HG02610 (cell line): ENCODE results near the gene GPRC5A.
A peak's percentile ranks its signal among the peaks of the same experiment; 100 is the strongest.
"Not testable (repeated sequence)": the region's sequence is repeated elsewhere in the genome, so short reads cannot be mapped to it uniquely, and the experiment has no call there.

Source experiments
- ATAC-seq: cut with Tn5 transposase; IDR thresholded peaks from one replicate; pipeline ENCODE4 v1.9.1; 2021; ENCODE audit warnings: mild to moderate bottlenecking, moderate library complexity; ENCODE audit not compliant: unreplicated experiment

Gene GPRC5A, protein sequence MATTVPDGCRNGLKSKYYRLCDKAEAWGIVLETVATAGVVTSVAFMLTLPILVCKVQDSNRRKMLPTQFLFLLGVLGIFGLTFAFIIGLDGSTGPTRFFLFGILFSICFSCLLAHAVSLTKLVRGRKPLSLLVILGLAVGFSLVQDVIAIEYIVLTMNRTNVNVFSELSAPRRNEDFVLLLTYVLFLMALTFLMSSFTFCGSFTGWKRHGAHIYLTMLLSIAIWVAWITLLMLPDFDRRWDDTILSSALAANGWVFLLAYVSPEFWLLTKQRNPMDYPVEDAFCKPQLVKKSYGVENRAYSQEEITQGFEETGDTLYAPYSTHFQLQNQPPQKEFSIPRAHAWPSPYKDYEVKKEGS

DNA sequence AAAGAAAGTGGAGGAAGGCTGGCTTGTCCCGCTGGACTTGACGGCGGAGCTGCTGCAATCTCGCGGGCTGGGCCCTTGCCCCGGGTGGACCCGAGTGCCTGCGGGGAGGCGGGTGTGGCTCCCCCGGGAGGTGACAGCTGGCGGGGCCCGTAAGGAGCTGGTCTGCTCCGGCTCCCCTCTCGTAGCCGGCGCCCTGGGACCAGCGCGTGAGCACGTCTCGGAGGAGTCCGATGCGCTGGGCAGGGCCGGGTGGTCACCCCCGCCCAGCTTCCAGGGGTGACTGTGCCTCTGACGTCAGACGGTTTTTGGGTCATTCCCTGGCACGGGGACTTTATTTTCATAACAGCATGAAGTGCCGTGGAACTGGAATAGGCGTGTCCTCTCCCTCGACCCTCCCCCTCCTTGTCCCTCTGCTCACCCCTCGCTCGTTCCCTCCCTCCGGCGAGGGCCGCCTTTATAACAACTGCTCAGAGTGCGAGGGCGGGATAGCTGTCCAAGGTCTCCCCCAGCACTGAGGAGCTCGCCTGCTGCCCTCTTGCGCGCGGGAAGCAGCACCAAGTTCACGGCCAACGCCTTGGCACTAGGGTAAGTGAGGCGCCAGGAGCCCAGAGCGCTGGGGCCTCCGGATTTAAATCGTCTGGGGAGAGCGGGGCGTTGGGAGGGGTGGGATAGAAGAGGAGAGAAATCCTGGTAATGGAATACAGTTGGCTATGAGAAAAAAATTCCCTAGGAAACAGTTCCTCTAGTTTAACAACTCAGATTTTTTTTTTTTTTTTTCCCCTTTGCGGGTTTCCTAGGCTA, at the start of gene GPRC5A:
TSS of gene GPRC5A (plus strand) at position 483 of the 801 bp plus-strand sequence. CDS start 16,688 bp downstream, outside the sequence.
- peak; percentile 31 for ATAC-seq

DNA sequence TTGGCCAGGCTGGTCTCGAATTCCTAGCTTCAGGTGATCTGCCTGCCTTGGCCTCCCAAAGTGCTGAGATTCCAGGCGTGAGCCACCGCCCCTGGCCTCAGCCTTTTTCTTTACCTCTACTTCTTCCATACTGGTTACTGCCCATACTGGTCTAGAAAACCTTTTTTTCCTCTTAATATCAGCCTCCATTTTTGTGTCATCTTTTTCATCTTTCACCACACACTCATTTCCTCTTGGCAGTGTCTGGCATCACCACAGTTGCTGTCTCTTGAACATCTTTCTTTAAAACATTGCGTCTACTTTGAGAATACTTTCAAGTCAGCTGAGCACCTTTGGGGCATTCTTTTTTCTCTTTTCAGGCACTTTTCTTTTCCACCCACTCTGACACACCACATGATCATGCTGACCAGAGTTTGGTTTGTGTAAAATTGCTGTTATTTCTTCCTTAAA, 45.5 kb upstream of the GPRC5A start:
- ATAC-seq = no peak

DNA sequence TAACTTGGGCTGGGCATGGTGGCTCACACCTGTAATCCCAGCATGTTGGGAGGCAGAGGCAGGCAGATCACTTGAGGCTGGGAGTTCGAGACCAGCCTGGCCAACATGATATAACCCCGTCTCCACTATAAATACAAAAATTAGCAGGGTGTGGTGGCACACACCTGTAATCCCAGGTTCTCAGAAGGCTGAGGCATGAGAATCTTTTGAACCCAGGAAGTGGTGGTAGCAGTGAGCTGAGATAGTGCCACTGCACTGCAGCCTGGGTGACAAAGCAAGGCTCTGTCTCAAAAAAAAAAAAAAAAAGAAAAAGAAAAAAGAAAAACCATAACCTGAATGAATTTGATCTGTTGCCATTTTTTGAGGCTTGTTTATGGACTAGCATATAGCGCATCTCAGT, 44.6 kb upstream of the GPRC5A start:
- not testable (repeated sequence) for ATAC-seq

DNA sequence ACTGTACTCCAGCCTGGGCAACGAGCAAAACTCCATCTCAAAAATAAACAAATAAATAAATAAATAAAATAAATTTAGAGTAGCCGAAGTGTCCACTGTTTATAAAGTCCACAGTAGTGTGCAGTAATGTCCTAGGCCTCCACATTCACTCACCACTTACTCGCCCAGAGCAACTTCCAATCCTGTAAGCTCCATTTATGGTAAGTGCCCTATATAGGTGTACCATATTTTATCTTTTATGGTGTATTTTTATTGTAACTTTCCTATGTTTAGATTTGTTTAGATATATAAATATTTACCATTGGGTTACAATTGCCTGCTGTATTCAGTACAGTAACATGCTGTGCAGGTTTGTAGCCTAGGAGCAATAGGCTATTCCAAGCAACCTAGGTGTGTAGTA, 37.9 kb upstream of the GPRC5A start:
- no peak for ATAC-seq

DNA sequence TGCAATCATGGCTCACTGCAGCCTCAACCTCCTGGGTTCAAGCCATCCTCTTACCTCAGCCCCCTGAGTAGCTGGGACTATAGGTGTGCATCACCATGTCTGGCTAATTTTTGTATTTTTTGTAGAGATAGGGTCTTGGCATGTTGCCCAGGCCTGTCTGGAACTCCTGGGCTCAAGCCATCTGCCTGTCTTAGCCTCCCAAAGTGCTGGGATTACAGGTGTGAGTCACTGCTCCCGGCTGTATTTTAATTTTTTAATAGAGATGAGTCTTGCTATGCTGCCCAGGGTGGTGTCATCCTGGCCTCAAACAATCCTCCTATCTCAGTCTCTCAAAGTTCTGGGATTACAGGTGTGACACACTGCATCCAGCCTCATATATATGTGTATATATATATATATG, 31.7 kb upstream of the GPRC5A start:
- ATAC-seq = no peak

DNA sequence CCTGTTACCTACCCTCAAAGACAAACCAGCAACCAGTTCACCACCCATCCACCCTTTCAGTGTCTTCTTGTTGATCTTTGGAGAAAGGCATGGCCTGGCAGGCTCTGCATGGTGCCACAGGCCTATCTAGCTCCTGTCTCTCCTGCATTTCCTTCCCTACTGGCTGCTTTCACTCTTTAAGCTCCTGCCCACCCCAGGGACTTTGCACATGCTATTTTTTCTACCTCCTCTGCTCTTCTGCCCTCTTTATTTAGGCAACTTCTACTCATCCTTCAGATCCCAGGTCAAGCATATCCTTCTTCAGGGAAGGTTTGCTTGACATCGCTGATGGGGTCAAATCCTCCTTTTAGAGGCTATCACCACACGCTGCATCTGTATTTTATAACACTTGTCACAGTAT, 27.1 kb upstream of the GPRC5A start:
- no peak for ATAC-seq

DNA sequence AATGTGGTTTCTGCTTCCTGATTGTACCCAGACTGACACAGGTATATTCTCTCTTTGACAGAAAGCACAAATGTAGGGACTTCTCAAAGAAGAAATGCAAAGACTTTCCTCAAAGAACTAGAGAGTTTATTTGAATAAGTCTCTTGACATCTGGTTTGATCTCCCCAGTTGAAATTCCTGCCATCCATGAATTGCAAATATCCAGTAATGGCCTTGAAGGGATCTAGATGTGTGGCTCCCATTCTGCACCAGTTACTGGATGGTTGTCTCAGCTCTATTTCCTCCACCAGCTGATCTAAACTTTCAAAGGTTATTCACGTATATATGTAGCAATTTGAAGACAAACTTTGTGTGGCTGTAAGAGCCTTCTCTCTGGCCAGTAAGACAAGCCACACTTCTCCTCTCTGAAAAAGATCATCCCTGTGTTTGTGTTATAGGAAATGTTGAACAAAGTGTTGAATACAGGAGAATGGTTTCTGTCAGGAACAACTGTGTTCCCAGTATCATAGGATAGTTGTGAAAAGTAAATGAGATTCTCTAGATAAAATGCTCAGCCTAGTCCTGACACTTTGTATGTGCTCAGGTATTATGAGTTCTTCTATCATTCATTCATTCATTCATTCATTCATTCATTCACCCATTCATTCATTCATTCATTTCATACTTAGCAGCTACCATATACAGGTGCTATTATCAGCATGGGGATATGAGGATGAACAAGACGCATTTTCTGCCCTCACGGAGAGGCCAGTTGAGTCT, 22.7 kb upstream of the GPRC5A start:
- ATAC-seq = no peak

DNA sequence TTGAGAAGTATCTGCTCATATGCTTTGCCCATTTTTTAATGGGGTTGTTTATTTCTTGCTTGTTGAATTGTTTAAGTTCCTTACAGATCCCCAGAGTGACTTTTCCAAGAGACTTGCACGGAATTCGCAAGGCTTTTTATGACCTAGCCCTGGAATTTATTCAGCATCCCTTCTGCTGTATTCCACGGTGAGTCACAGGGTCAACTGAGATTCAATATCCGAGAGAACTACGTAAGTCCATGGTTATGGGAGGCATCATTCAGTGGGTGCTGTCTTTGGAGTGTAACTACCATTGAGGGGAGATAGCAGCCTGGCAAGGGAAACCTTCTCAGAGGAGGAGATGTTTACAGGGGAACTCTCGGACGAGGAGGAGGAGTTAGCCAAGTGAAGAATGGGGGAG, 20.9 kb upstream of the GPRC5A start:
- no peak for ATAC-seq

DNA sequence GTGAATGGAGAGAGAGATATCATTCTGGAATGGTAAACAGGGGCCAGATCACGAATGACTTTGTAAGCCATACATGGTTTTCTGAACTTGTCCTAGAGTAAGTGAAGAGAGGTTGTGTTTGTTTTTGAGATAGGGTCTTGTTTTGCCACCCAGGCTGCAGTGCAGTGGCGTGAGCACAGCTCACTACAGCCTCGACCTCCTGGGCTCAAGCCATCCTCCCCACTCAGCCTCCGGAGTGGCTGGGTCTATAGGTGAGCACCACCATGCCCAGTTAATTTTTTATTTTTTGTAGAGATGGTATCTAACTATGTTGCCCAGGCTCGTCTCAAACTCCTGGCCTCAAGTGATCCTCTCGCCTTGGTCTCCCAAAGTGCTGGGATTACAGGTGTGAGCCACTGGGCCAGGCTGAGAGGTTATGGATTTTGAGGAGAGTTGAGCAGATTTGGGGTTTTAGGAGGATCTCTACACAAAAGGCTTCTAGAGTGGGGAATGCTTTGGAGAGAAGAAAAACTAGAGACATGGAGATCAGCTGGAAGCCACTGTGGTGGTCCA, 19.7 kb upstream of the GPRC5A start:
- ATAC-seq = no peak

DNA sequence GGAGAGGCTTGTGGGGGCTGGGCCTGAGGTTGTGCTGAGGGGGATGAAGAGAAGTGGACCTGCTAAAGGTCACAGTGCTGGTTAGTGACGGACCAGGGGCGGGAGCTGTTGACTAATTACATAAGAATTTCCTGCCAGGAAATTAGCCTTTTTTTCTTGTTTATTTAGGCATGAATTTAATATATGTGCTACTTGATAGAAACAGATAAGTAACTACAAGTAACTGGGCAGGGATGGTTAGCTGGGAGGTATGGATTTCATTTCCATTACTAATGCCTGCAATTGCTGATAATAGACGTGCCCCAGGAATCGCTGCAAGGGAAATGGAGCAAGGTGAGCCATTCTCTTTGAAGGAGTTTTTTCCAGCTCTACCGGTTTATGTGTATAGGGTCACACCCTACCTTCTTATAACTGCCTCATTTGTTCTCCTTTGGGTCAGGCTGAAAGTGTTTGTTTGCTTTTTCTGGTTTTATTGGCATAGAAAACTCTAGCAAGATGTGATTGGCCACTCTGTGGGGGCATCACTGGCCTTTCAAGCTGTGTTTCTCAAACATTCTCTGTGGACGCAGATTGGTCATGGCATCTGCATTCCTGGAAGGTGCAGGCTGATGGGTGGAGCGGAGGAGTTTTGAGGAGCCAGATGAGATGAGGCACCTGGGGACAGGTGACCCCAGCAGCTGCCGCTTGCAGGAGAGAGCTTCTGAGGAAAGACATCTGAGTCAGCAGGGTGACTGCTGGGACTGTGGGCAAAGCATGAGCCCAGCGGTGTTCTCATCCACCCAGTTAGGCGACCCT, 19.0 kb upstream of the GPRC5A start:
- ATAC-seq = no peak

DNA sequence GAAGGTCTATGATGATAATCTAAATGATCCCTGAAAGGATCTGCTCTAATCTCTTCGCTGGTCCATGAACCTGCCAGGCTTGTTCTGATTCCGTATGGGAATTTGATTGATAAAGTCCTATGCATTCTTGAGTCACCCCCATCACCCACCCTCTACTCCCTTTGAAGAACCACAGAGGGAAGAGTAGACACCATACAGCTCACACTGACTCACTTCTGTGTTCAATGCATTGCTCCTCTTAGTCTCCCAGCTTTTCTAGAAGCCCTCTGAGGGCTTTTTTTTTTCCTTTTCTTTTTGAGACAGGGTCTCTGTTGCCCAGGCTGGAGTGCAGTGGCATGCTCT, 18.5 kb upstream of the GPRC5A start:
- ATAC-seq = no peak

DNA sequence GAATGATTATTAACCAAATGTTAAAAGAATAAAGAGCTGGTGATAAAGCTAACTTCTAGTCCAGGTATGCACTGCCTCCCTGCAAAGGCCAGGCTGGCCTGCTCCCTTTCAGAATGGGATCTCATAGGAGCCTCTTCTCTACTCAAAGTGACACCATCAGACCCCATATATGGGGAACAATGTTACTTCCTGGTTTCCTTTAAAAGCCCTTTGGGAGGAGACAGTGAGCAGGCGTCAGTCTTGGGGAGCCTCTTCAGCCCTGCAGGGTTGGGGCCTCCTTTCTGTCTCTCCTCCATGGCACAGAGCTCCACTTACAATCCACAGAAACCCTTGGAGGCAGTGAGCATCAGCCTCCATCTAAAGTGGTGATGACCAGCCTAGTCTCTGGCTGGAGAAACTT, 17.3 kb upstream of the GPRC5A start:
- ATAC-seq = no peak

DNA sequence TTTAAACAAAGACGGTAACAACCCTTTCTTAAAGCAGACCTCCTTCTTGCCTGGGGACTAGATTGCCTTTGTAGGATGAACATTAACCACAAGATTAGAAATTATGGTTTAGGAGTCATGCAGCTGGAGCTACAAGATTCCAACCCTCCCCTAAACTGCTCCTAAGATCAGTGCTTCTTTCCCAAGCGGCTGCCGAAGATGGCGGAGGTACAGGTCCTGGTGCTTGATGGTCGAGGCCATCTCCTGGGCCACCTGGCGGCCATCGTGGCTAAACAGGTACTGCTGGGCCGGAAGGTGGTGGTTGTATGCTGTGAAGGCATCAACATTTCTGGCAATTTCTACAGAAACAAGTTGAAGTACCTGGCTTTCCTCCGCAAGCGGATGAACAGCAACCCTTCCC, 16.1 kb upstream of the GPRC5A start:
- ATAC-seq = not testable (repeated sequence)

DNA sequence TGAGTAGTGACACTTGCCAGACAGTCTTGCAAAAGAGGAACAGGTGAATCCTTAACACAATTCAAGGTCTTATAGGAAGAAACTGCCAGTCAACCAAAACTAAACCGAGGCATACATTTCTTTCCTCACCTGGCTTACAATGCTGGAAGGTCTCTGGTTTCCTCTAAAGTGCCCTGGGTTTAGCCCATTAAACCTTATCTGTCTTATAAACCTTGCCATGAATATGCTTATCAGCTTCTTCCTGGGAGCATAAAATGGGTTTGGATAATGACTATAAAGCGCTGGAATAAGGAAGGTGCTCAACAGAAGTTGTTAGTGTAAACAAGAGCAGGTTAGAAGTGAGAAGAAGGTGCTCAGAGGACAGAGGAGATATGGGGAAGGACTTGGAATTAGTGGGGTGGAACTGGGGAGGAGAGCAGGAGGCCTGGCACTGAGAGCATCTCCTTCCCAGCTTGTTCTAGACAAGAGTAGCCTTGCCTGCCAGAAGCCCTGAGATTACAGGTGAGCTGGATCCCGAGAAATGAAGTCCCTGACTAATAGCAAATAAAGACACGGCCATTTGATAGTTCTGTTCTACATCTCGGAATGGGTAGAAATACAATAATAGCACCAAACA, 14.1 kb upstream of the GPRC5A start:
- ATAC-seq = no peak

DNA sequence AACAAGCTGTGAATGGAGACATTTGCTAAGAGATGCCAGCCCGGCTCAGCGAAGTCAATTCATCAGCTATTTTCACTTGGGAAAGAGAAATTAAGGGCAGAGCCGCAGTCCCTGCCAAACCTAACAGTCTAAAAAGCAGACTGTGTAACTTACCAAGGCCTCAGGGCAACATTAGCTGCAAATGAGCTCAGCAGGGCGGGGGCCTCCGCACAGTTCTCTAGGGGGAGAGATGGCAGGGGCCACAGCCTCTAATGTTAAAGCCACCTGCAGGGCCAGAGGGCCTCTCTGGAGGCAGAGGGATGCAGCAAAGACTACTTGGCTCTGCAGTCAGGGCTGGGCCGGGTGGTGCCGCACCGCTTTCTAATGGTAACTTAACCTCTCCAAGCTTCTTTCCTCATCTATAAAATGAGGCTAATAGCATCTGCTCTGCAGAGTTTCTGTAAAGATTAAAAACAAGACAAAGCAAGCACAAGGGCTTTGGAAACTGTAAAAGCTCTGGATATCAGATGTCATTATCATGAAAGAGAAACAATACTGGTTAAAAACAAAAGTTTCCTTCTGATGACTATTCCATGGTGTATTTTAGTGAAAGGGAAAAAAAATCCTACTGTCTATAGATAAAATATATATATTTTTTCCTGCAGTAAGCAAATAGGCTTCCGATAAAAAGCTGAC, 13.4 kb upstream of the GPRC5A start:
- ATAC-seq = no peak

DNA sequence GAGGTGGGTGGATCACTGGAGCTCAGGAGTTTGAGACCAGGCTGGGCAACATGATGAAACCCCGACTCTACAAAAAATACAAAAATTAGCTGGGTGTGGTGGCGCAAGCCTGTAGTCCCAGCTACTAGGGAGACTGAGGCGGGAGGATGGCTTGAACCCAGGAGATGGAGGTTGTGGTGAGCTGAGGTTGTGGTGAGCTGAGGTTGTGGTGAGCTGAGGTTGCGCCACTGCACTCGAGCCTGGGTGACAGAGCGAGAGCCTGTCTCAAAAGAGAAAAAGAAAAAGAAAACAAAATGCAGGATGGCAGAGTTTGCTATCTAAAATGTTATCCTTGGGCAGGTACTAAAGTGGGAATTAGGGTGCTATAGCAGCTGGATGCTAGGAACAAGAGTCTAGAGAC, 10.8 kb upstream of the GPRC5A start:
- no peak for ATAC-seq

DNA sequence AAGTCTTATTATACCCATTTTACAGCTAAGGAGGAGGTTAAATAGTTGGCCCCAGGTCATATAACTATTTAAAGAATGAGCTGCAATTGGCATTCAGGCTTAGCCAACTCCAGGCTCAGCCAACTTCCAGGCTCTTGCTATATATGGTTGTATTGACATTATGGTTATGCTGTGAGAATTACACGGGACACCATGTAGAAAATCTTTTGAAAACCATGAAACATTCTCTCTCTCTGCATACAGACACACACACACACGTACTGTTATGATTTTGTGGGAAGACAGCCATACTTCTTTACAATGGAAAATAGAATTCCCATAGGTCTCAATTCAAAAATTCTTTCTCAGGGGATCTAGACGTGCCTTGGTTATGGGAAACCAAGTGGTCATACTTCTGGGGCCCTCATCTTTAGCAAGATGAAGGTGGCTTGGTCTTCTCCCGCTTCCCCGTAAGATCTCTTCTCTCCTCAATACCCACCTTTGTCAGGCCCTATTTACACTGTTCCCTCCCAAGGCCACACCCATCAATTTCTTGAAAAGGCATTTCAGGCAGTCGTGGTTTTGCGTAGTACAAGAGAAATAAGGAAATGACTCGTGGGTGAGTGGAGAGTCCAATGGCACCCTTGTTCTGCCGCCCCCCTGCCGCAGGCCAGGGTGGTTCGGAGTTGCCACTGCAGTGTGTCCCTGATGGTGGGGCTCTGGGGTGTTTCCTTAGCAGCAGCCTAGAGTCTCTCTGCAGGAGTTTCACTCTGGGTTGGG, 10.0 kb upstream of the GPRC5A start:
- no peak for ATAC-seq

DNA sequence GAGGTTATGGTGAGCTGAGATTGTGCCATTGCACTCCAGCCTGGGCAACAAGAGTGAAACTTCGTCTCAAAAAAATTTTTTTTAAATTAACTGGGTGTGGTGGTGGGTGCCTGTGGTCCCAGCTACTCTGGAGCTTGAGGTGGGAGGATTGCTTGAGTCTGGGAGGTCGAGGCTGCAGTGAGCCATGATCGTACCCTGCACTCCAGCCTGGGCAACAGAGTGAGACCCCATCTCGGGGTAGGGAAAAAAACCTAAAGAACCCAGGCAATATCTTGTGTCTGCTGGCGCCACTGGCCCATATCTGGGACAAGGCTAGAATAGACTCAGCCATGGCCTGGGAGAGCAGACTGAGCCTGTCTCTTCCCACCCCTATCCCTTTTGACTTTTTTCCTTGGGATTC, 9.1 kb upstream of the GPRC5A start:
- no peak for ATAC-seq
